ENCODE data around the gene C11orf52. TPM values are rescaled to one million over a fixed set of nuclear protein-coding genes. Genes with fewer than 3 reads are reported as not detected.

The C11orf52 gene
- total RNA-seq, 1 donor from 2014 or later = 19.4 TPM

DNA sequence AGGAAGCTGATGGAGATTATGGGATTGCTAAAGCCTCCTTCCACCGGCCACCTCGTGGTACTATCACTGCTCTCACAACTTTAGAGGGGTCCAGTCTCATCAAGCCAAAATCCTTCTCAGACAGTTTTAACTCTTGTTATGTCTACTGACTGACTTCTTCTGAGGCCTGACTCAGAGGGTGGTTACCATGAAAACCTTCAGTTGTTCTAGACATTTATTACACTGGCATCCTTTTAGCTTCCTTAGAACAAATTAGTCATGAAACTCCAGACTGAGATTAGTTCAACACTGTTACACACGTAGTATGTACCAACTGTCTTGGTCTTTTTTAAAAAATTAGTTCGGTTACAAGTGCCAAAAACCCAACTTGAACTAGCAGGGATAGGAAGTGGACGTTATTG is 25.9 kb downstream of the C11orf52 start:
- H3K9me3 Mint-ChIP-seq (ENCODE audit: low read depth) = no peaks in the 10 kb centered on the region
- TF ChIP-seq, protein P1, sequence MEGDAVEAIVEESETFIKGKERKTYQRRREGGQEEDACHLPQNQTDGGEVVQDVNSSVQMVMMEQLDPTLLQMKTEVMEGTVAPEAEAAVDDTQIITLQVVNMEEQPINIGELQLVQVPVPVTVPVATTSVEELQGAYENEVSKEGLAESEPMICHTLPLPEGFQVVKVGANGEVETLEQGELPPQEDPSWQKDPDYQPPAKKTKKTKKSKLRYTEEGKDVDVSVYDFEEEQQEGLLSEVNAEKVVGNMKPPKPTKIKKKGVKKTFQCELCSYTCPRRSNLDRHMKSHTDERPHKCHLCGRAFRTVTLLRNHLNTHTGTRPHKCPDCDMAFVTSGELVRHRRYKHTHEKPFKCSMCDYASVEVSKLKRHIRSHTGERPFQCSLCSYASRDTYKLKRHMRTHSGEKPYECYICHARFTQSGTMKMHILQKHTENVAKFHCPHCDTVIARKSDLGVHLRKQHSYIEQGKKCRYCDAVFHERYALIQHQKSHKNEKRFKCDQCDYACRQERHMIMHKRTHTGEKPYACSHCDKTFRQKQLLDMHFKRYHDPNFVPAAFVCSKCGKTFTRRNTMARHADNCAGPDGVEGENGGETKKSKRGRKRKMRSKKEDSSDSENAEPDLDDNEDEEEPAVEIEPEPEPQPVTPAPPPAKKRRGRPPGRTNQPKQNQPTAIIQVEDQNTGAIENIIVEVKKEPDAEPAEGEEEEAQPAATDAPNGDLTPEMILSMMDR (IDR thresholded peaks at IDR 0.05; ENCODE audit: unreplicated experiment) = no peak
- H3K36me3 Mint-ChIP-seq (ENCODE audit: insufficient read depth) = peaks cover 1% of the 10 kb centered on the region
- no peaks in the 10 kb centered on the region for H3K27me3 Mint-ChIP-seq
- DNase-seq (ENCODE audit: low spot score, unreplicated experiment) = no peak
- no peak overlapping the region for H3K4me3 Mint-ChIP-seq (ENCODE audit: low read depth)
- H3K27ac Mint-ChIP-seq = no peak overlapping the region
- H3K4me1 Mint-ChIP-seq (ENCODE audit: low read depth) = peaks cover 8% of the 10 kb centered on the region

DNA sequence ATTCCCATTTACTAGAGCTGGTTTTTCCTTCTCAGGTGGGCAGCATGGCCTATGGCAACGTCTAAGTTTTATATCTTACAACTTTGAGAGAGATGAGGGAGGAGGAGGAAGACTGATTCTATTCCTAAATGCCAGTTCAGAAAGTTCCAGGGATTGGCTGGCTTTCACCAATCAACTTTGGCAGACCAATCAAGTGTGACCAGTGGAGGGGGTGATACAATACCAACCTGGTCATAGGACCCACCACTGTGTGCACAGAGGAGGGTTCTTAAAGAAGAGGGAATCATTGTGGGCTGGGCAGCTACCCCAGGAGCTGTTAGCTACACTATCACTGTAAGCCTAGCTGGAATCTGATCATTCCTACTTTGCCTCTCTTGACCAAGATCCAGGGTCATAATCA is 26.5 kb downstream of the C11orf52 start:
- no peak overlapping the region for H3K27ac Mint-ChIP-seq
- H3K27me3 Mint-ChIP-seq = no peaks in the 10 kb centered on the region
- TF ChIP-seq, protein P1 (IDR thresholded peaks at IDR 0.05; ENCODE audit: unreplicated experiment) = no peak
- peaks cover 1% of the 10 kb centered on the region for H3K36me3 Mint-ChIP-seq (ENCODE audit: insufficient read depth)
- DNase-seq (ENCODE audit: low spot score, unreplicated experiment) = no peak
- H3K4me3 Mint-ChIP-seq (ENCODE audit: low read depth) = no peak overlapping the region
- H3K4me1 Mint-ChIP-seq (ENCODE audit: low read depth) = peaks cover 7% of the 10 kb centered on the region
- H3K9me3 Mint-ChIP-seq (ENCODE audit: low read depth) = no peaks in the 10 kb centered on the region

DNA sequence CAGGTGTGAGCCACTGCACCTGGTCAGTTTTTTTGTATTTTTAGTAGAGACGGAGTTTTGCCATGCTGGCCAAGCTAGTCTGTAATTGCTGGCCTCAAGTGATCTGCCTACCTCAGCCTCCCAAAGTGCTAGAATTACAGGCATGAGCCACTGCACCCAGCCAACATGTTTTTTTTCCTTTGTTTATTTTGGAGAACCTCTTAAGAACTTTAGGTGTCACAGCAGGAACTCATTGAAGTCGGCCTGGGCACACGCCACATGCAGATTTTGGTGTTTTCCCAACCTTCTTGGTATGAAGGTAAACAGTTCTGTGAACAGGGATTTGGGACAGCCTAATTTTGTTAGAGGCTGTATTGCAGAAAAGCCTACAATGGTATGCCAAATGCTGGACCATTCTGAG is 27.8 kb downstream of the C11orf52 start:
- Mint-ChIP-seq H3K27ac (no peak overlapping the region), H3K36me3 (ENCODE audit: insufficient read depth) (no peaks in the 10 kb centered on the region), H3K9me3 (ENCODE audit: low read depth) (no peaks in the 10 kb centered on the region), H3K4me1 (ENCODE audit: low read depth) (peaks cover 4% of the 10 kb centered on the region), H3K4me3 (ENCODE audit: low read depth) (no peak overlapping the region), H3K27me3 (no peaks in the 10 kb centered on the region)
- TF ChIP-seq, protein P1 (IDR thresholded peaks at IDR 0.05; ENCODE audit: unreplicated experiment) = no peak
- no peak for DNase-seq (ENCODE audit: low spot score, unreplicated experiment)

DNA sequence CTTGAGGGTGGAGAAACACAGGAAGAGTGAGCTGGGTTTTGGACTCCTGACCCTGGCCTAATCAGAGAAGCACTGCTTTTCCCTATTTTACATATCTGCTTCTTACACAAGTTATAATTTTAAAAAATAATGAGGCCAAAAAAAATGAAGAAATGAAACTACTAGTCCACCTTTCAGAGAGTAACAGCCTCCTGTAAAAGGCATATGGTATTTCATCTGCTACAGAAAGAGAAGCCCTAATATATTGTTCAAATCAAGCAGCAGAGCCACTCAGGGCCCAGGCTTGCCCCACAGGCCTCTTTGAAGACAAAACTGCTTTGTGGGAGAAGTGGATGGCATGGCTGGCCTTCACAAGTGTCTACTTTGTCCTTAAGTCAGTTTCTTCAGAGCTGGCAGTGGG is 28.4 kb downstream of the C11orf52 start:
- no peaks in the 10 kb centered on the region for H3K27me3 Mint-ChIP-seq
- DNase-seq (ENCODE audit: low spot score, unreplicated experiment) = no peak
- no peak overlapping the region for H3K27ac Mint-ChIP-seq
- H3K4me1 Mint-ChIP-seq (ENCODE audit: low read depth) = peaks cover 4% of the 10 kb centered on the region
- H3K9me3 Mint-ChIP-seq (ENCODE audit: low read depth) = no peaks in the 10 kb centered on the region
- H3K36me3 Mint-ChIP-seq (ENCODE audit: insufficient read depth) = peaks cover 2% of the 10 kb centered on the region
- TF ChIP-seq, protein P1 (IDR thresholded peaks at IDR 0.05; ENCODE audit: unreplicated experiment) = no peak
- H3K4me3 Mint-ChIP-seq (ENCODE audit: low read depth) = no peak overlapping the region

DNA sequence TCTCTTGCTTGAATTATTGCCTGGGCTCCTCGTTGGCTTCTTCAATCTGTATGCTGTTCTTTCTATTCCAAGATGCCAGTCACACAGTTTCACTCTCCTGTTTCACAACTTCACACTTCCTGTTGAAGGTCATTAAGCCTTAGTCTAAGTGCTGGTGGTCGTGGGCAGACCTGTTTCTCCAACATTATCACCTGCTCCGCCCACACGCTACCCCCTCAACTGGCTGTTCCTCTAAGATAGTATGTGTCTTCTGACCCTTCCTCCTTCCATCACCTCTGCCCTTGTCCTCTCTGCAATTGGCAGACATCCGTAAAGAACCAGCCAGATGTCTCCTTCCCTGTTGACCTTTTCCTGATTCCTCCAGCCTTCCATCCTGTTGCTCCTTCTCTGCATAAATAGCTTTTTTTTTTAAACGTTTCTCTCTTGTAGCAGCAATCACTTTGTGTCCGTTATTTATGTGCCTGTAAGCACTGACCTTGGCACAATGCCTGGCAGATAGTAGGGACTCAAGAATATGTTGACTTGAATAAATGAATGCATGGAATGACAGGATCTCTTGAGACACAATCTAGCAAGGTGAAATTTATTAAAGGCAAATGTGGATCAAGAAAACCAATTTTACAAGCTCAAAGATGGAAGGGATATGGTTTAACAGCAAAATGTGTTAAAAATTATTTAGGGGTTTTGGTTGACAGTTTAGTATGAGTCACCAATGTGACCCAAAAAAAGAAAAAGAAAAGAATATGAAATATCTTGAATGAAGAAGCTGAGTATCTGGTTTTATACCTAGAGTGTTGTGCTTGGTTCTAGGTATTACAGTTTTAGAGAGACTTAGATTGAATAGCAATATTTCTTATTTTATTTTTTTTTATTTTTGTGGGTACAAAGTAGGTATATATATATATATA is 31.1 kb downstream of the C11orf52 start:
- TF ChIP-seq, protein P1 (IDR thresholded peaks at IDR 0.05; ENCODE audit: unreplicated experiment) = no peak
- peaks cover 4% of the 10 kb centered on the region for H3K36me3 Mint-ChIP-seq (ENCODE audit: insufficient read depth)
- no peaks in the 10 kb centered on the region for H3K9me3 Mint-ChIP-seq (ENCODE audit: low read depth)
- H3K4me3 Mint-ChIP-seq (ENCODE audit: low read depth) = no peak overlapping the region
- no peaks in the 10 kb centered on the region for H3K4me1 Mint-ChIP-seq (ENCODE audit: low read depth)
- H3K27me3 Mint-ChIP-seq = no peaks in the 10 kb centered on the region
- no peak for DNase-seq (ENCODE audit: low spot score, unreplicated experiment)
- no peak overlapping the region for H3K27ac Mint-ChIP-seq
